ENCODE measurements around the gene CDC5L. TPM values are rescaled to one million over a fixed set of nuclear protein-coding genes. Genes with fewer than 3 reads are reported as not detected.

The CDC5L gene
- total and polyA plus RNA-seq, 2 of the 13 experiments (the other 11 are each of a cell fraction or from before 2014, with no cell fraction given): 11.0 to 34.2 TPM

DNA sequence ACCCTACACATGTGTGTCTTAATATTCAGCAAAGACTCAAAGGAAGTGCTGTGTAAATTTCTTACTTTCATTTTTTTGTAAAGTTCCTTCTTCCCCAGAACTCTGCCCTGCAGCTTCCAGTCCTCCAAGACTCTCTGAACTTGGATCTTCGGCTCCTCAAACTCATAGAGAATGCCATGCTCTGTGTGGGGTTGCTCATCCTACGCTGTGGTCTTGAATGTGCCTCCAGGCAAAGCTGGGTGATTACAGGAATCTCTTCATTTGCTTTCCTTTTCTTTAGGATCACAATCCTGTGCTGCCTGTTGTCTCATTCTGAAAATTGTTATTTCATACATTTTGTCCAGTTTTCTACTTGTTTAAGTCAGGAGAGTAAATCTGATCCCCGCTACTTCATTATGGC lies 14.5 kb upstream of the CDC5L start:
- H3K4me1 ChIP-seq (ENCODE audit: insufficient read depth, low read length): no peaks in the 10 kb centered on the region
- ATAC-seq (no peak), FAIRE-seq (no peak), DNase-seq (ENCODE audit: low spot score) (no peak)
- no peak for TF ChIP-seq MTF2 (CRISPR knock-in tag; IDR thresholded peaks at IDR 0.05; ENCODE audit: borderline replicate concordance)
- no peak for TF ChIP-seq REXO4 (CRISPR knock-in tag; IDR thresholded peaks at IDR 0.05; ENCODE audit: borderline replicate concordance)
- TF ChIP-seq YY1 (IDR thresholded peaks at IDR 0.05; ENCODE audit: insufficient read depth, insufficient replicate concordance, low read depth, low read length): no peak
- TF ChIP-seq ZNF446 (CRISPR knock-in tag; IDR thresholded peaks at IDR 0.05): no peak
- TF ChIP-seq ZNF333 (CRISPR knock-in tag; IDR thresholded peaks at IDR 0.05; ENCODE audit: borderline replicate concordance): no peak
- intact Hi-C loops (cut with micrococcal nuclease; ENCODE audit: unreplicated experiment) (no loop called here), in situ Hi-C loops (cut with HindIII; ENCODE audit: extremely low pct_ligation_motif_present, low pct_unique_long_range_greater_than_20kb) (no loop called here)
- no peaks in the 10 kb centered on the region for H4K20me1 ChIP-seq (ENCODE audit: insufficient read depth, low read length)
- no peaks in the 10 kb centered on the region for H3K79me2 ChIP-seq (ENCODE audit: insufficient read depth, low read length)
- H3K27ac ChIP-seq (ENCODE audit: extremely low read length, insufficient read depth, low read length): no peak overlapping the region
- no peak overlapping the region for H3K9ac ChIP-seq (ENCODE audit: insufficient read depth, low read depth, low read length)
- no peaks in the 10 kb centered on the region for H3K36me3 ChIP-seq (replicated peaks in 1 of 2; ENCODE audit: control insufficient read depth in 1 of 2, insufficient read depth in 2 of 2, low read length in 2 of 2)
- H3K27me3 ChIP-seq (ENCODE audit: control insufficient read depth in 1 of 2, insufficient read depth in 2 of 2, low read length in 2 of 2): peaks cover 0 to 7% of the 10 kb centered on the region in 2 experiments; a peak in 2 of 5 replicates
- H3K4me2 ChIP-seq (ENCODE audit: low read depth, low read length): no peak overlapping the region
- H3K4me3 ChIP-seq (replicated peaks in 1 of 3; ENCODE audit: insufficient read depth in 1 of 3, low read depth in 2 of 3, low read length in 3 of 3): no peak overlapping the region
- no peak overlapping the region for H2AFZ ChIP-seq (ENCODE audit: low read length)
- no TSS peak for BruUV-seq (replicated peaks)
- ChIA-PET CTCF (ENCODE audit: low intra/inter-chr PET ratio, low total read pairs) (no interaction called here), POLR2A (no interaction called here)
- WGBS (ENCODE audit: low lambda C conversion rate): 31% methylated on average over 3 of the region's 3 CpGs
- no peaks in the 10 kb centered on the region for H3K9me3 ChIP-seq (ENCODE audit: low read length)

DNA sequence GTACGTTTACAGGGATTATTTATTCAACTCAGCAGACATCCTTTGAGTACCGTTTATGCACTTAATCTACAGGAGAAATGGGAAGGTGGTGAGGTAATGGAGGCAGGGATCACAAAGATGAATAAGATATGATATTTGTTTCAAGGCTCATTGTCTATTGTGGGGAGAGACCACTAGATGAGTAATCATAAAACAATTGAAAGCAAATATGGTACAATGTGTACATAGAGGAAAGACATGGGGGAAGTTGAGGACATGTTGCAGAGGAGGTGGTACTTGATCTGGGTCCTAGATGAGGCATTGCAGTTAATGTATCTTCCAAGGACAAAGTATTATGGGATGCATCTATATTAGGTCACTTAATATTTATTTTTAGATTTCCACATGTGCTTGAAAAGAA lies 13.7 kb upstream of the CDC5L start:
- Histone ChIP-seq H3K27ac (ENCODE audit: extremely low read length, insufficient read depth, low read length) (no peak overlapping the region), H3K4me2 (ENCODE audit: low read depth, low read length) (no peak overlapping the region), H3K36me3 (replicated peaks in 1 of 2; ENCODE audit: control insufficient read depth in 1 of 2, insufficient read depth in 2 of 2, low read length in 2 of 2) (no peaks in the 10 kb centered on the region), H3K27me3 (ENCODE audit: control insufficient read depth in 1 of 2, insufficient read depth in 2 of 2, low read length in 2 of 2) (peaks cover 0 to 7% of the 10 kb centered on the region in 2 experiments; a peak in 2 of 5 replicates), H3K4me1 (ENCODE audit: insufficient read depth, low read length) (no peaks in the 10 kb centered on the region), H3K9ac (ENCODE audit: insufficient read depth, low read depth, low read length) (no peak overlapping the region), H3K4me3 (replicated peaks in 1 of 3; ENCODE audit: insufficient read depth in 1 of 3, low read depth in 2 of 3, low read length in 3 of 3) (no peak overlapping the region), H3K9me3 (ENCODE audit: low read length) (no peaks in the 10 kb centered on the region), H3K79me2 (ENCODE audit: insufficient read depth, low read length) (no peaks in the 10 kb centered on the region), H2AFZ (ENCODE audit: low read length) (no peak overlapping the region), H4K20me1 (ENCODE audit: insufficient read depth, low read length) (no peaks in the 10 kb centered on the region)
- ChIA-PET POLR2A (no interaction called here), CTCF (ENCODE audit: low intra/inter-chr PET ratio, low total read pairs) (no interaction called here)
- FAIRE-seq (no peak), ATAC-seq (no peak), DNase-seq (ENCODE audit: low spot score) (no peak)
- WGBS (ENCODE audit: low lambda C conversion rate): 4% methylated on average over 2 of the region's 2 CpGs
- in situ Hi-C loops (cut with HindIII; ENCODE audit: extremely low pct_ligation_motif_present, low pct_unique_long_range_greater_than_20kb): no loop called here
- intact Hi-C loops (cut with micrococcal nuclease; ENCODE audit: unreplicated experiment): no loop called here
- TF ChIP-seq ERF (CRISPR knock-in tag; IDR thresholded peaks at IDR 0.05): no peak
- TF ChIP-seq SUZ12 (IDR thresholded peaks at IDR 0.05; ENCODE audit: low read depth, low read length): no peak
- BruUV-seq (replicated peaks): no TSS peak
